ENCODE results near the gene CPNE2.

DNA sequence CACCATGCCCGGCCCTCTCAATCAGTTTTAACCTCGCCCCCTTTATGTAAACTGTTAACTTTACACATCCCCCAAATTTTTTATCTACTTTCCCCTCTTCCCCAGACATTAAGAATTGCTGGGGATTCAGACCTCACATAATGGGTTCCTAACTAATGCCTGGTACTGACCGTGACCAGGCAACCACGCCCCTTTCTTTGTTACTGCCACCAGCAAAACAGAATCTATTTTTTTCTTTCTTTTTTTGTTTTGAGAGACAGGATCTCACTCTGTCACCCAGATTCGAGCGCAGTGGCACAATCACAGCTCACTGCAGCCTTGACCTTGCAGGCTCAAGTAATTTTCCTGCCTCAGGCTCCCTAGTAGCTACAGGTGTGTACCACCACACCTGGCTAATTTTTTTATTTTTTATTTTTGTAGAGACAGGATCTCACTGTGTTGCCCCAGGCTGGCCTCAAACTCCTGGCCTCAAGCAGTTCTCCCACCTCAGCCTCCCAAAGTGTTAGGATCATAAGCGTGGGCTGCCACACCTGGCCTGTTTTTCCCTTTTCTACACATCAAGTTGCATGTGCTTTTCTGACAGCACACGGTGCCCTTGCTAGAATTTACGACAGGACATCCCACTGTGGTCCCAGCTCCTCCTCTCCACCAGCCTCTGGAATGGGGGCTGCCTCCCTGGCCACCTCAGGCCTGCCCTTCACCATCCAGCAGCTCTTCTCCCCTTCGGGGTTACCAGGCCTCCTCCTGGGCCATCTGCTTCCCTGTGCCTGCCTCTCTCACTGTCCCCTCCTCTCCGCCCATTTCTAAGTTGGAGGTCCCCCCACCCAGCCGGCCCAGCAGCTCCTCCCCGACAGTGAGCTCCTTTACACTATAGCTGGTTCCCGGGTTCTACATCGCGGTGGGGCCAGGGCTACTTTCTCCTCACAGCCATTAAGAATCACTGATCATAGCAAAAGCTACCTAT is 10.8 kb downstream of the CPNE2 start:
- TF ChIP-seq SMC3 (IDR thresholded peaks at IDR 0.05) (no peak), HOXA7 (CRISPR knock-in tag; IDR thresholded peaks at IDR 0.05) (no peak), RNF2 (IDR thresholded peaks at IDR 0.05; ENCODE audit: borderline replicate concordance, low read depth) (no peak)
- TF ChIP-seq, protein P1, sequence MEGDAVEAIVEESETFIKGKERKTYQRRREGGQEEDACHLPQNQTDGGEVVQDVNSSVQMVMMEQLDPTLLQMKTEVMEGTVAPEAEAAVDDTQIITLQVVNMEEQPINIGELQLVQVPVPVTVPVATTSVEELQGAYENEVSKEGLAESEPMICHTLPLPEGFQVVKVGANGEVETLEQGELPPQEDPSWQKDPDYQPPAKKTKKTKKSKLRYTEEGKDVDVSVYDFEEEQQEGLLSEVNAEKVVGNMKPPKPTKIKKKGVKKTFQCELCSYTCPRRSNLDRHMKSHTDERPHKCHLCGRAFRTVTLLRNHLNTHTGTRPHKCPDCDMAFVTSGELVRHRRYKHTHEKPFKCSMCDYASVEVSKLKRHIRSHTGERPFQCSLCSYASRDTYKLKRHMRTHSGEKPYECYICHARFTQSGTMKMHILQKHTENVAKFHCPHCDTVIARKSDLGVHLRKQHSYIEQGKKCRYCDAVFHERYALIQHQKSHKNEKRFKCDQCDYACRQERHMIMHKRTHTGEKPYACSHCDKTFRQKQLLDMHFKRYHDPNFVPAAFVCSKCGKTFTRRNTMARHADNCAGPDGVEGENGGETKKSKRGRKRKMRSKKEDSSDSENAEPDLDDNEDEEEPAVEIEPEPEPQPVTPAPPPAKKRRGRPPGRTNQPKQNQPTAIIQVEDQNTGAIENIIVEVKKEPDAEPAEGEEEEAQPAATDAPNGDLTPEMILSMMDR (IDR thresholded peaks at IDR 0.05), result no peak

Measured in A549 (cell line).